HepG2 (cell line): ENCODE results near the gene SNN. TPM values are rescaled to one million over a fixed set of nuclear protein-coding genes. Genes with fewer than 3 reads are reported as not detected.
A peak's percentile ranks its signal among the peaks of the same experiment; 100 is the strongest.

Experiments used
- ATAC-seq: fragments of 200-7000 bp; cut with Tn5 transposase; 3 replicates; pipeline ENCODE4 v1.9.1; 2020; ENCODE audit warnings: mild to moderate bottlenecking, moderate library complexity
- BruUV-seq: library from RNA; stranded (reverse); fragments of 400-500 nt; replicated peaks from 2 replicates; lab custom pipeline; 2021; lab: Mats Ljungman, UMichigan
- CTCF ChIA-PET: fragments of 300-600 bp; formaldehyde crosslinking; extraction: SDS; loops from one replicate; lab custom pipeline; 2021; ENCODE audit warnings: low total read pairs, inconsistent platforms, low intra/inter-chr PET ratio; lab: Yijun Ruan, JAX
- POLR2A ChIA-PET: fragments of 350-600 bp; sonication (Branson Sonifier 250); formaldehyde crosslinking; loops from one replicate; lab custom pipeline; 2020; ENCODE audit warnings: antibody characterized with exemption, inconsistent platforms; lab: Yijun Ruan, JAX
- DNase-seq: peaks from one replicate; pipeline ENCODE4 v3.0.0-alpha.2; 2015; ENCODE audit warnings: low spot score
- FAIRE-seq: peaks from 3 replicates; lab custom pipeline; 2011; peaks lifted over from hg19 to GRCh38; lab: Jason Lieb, UNC
- H2AFZ ChIP-seq: one replicate; pipeline ENCODE4 v1.6.1; 2011; ENCODE audit warnings: low read length, inconsistent platforms
- H3K27ac ChIP-seq: fragments of 300-600 bp; 3 replicates; pipeline ENCODE4 v1.8.0; 2011; ENCODE audit warnings: mixed run types, mild to moderate bottlenecking, mixed read lengths, low read length, inconsistent platforms; ENCODE audit not compliant: insufficient read depth; ENCODE audit errors: extremely low read length
- H3K27me3 ChIP-seq, 2 experiments: fragments of 200-600 bp in 1 of 2; 2 replicates in 1 of 2; 3 replicates in 1 of 2; pipeline versions ENCODE4 v1.6.0 to v1.8.0; 2011; ENCODE audit warnings: low read length in 2 of 2, mild to moderate bottlenecking in 2 of 2, moderate library complexity in 2 of 2, inconsistent platforms in 1 of 2; ENCODE audit not compliant: insufficient read depth in 2 of 2, control insufficient read depth in 1 of 2
- H3K36me3 ChIP-seq, 2 experiments: fragments of 200-600 bp in 1 of 2; replicated peaks in 1 of 2; 2 replicates in 1 of 2; 3 replicates in 1 of 2; pipeline versions ENCODE4 v1.5.1 to v1.8.0; 2011; ENCODE audit warnings: low read length in 2 of 2, inconsistent platforms in 1 of 2; ENCODE audit not compliant: insufficient read depth in 2 of 2, control insufficient read depth in 1 of 2
- H3K4me1 ChIP-seq: 2 replicates; pipeline ENCODE4 v1.5.1; 2012; ENCODE audit warnings: low read length, inconsistent platforms; ENCODE audit not compliant: insufficient read depth
- H3K4me2 ChIP-seq: 2 replicates; pipeline ENCODE4 v1.6.0; 2011; ENCODE audit warnings: low read depth, low read length, inconsistent platforms
- H3K4me3 ChIP-seq, 3 experiments: fragments of 200-600 bp in 1 of 3; sonication (generic), shearing (Covaris generic) in 1 of 3; replicated peaks in 1 of 3; 2 replicates each; pipeline ENCODE4 v1.5.1; 2011 to 2016; ENCODE audit warnings: low read length in 3 of 3, inconsistent platforms in 2 of 3, low read depth in 2 of 3, mild to moderate bottlenecking in 2 of 3, control low read depth in 1 of 3, mixed read lengths in 1 of 3; ENCODE audit not compliant: insufficient read depth in 1 of 3
- H3K79me2 ChIP-seq: one replicate; pipeline ENCODE4 v1.6.1; 2011; ENCODE audit warnings: low read length, inconsistent platforms; ENCODE audit not compliant: insufficient read depth
- H3K9ac ChIP-seq: 2 replicates; pipeline ENCODE4 v1.6.0; 2011; ENCODE audit warnings: mild to moderate bottlenecking, low read depth, low read length, inconsistent platforms; ENCODE audit not compliant: insufficient read depth
- H3K9me3 ChIP-seq: 2 replicates; pipeline ENCODE4 v1.5.1; 2012; ENCODE audit warnings: mild to moderate bottlenecking, low read length
- H4K20me1 ChIP-seq: 2 replicates; pipeline ENCODE4 v1.6.0; 2011; ENCODE audit warnings: inconsistent platforms, mild to moderate bottlenecking, low read length, moderate library complexity; ENCODE audit not compliant: insufficient read depth
- FOSL2 ChIP-seq: sonication (generic); formaldehyde crosslinking; IDR thresholded peaks from 2 replicates; pipeline ENCODE4 v1.4.0; 2020; ENCODE audit warnings: missing genetic modification reagents
- GZF1 ChIP-seq: sonication (generic); formaldehyde crosslinking; IDR thresholded peaks from 2 replicates; pipeline ENCODE4 v1.5.1; 2020; ENCODE audit warnings: mild to moderate bottlenecking, missing genetic modification reagents
- HES4 ChIP-seq: sonication (generic); formaldehyde crosslinking; IDR thresholded peaks from 2 replicates; pipeline ENCODE4 v1.9.0; 2021; ENCODE audit warnings: mild to moderate bottlenecking, missing genetic modification reagents, borderline replicate concordance
- ISX ChIP-seq: sonication (generic); formaldehyde crosslinking; conservative IDR thresholded peaks from 2 replicates; pipeline ENCODE4 v1.5.0; 2020; ENCODE audit warnings: missing genetic modification reagents
- MYNN ChIP-seq: sonication (generic); formaldehyde crosslinking; IDR thresholded peaks from 2 replicates; pipeline ENCODE4 v1.4.0; 2020; ENCODE audit warnings: mild to moderate bottlenecking, low read depth, missing genetic modification reagents
- NRL ChIP-seq: sonication (generic); formaldehyde crosslinking; IDR thresholded peaks from 2 replicates; pipeline ENCODE4 v1.5.0; 2020; ENCODE audit warnings: missing genetic modification reagents, mild to moderate bottlenecking, moderate library complexity, borderline replicate concordance
- RBM39 ChIP-seq: fragments of 200-400 bp; formaldehyde crosslinking; IDR thresholded peaks from one replicate; pipeline ENCODE4 v1.6.1; 2018; ENCODE audit warnings: antibody characterized with exemption, mild to moderate bottlenecking, low read depth, low read length; ENCODE audit not compliant: poor library complexity, severe bottlenecking
- SIN3B ChIP-seq: fragments of 150-350 bp; IDR thresholded peaks from 2 replicates; pipeline ENCODE4 v1.6.1; 2014; ENCODE audit warnings: low read length
- SP2 ChIP-seq: sonication (generic); formaldehyde crosslinking; IDR thresholded peaks from 2 replicates; pipeline ENCODE4 v1.5.1; 2020; ENCODE audit warnings: mild to moderate bottlenecking, missing genetic modification reagents
- TIGD3 ChIP-seq: sonication (generic); formaldehyde crosslinking; IDR thresholded peaks from 2 replicates; pipeline ENCODE4 v1.5.1; 2020; ENCODE audit warnings: mild to moderate bottlenecking, missing genetic modification reagents, borderline replicate concordance
- TP53 ChIP-seq: sonication (generic); formaldehyde crosslinking; conservative IDR thresholded peaks from 2 replicates; pipeline ENCODE4 v1.4.0; 2020; ENCODE audit warnings: missing genetic modification reagents
- ZNF12 ChIP-seq: sonication (generic); formaldehyde crosslinking; IDR thresholded peaks from 2 replicates; pipeline ENCODE4 v1.5.0; 2020; ENCODE audit warnings: missing genetic modification reagents
- ZNF44 ChIP-seq: sonication (generic); formaldehyde crosslinking; IDR thresholded peaks from 2 replicates; pipeline ENCODE4 v1.5.1; 2020; ENCODE audit warnings: mild to moderate bottlenecking, missing genetic modification reagents
- ZNF570 ChIP-seq: sonication (generic); formaldehyde crosslinking; IDR thresholded peaks from 2 replicates; pipeline ENCODE4 v1.4.0; 2020; ENCODE audit warnings: mild to moderate bottlenecking, missing genetic modification reagents, borderline replicate concordance
- WGBS: methylation state at CpG from one replicate; pipeline ENCODE4 v1.1.6; 2017; ENCODE audit warnings: low lambda C conversion rate; 5-methylcytosine and 5-hydroxymethylcytosine counted together
- in situ Hi-C: cut with HindIII; loops from 2 replicates; pipeline ENCODE4 v1.10.0; 2017; ENCODE audit warnings: low pct_unique_long_range_greater_than_20kb; ENCODE audit not compliant: extremely low pct_ligation_motif_present
- intact Hi-C: fragments of 100-400 bp; cut with micrococcal nuclease; formaldehyde crosslinking; loops from one replicate; pipeline ENCODE4 v1.10.0; 2022; ENCODE audit not compliant: unreplicated experiment
- polyA plus RNA-seq, 8 experiments: library from polyadenylated mRNA; depleted of rRNA in 3 of 8; stranded (reverse) in 7 of 8; unstranded in 1 of 8; fragments of >200 nt; fragmentation: Illumina TruSeq in 4 of 8; extraction: Trizol in 4 of 8; gene quantifications; 2 replicates each; pipeline versions ENCODE4 v1.2.1 to v1.2.3, GENCODE V29; 2011 to 2016; ENCODE audit warnings: low read depth in 4 of 8, missing spikeins in 1 of 8, mixed read lengths in 1 of 8; ENCODE audit not compliant: insufficient read depth in 1 of 8
- total RNA-seq, 5 experiments: library from RNA; depleted of rRNA; stranded (reverse); fragments of >200 nt; fragmentation: Illumina TruSeq; extraction: Trizol; gene quantifications; 2 replicates each; pipeline ENCODE4 v1.2.3, GENCODE V29; 2016; ENCODE audit warnings: low read depth in 1 of 5
- TF ChIP-seq, protein P1 (sequence below): sonication (generic); formaldehyde crosslinking; IDR thresholded peaks from 2 replicates; pipeline ENCODE4 v1.5.0; 2020; ENCODE audit warnings: mild to moderate bottlenecking, missing genetic modification reagents
- TF ChIP-seq, protein P2 (sequence below): sonication (generic); formaldehyde crosslinking; IDR thresholded peaks from 2 replicates; pipeline ENCODE4; 2020; ENCODE audit warnings: missing genetic modification reagents, mild to moderate bottlenecking, borderline replicate concordance

The SNN gene
- total and polyA plus RNA-seq, 2 of the 13 experiments (the other 11 are each of a cell fraction or from before 2014, with no cell fraction given), result 5.2 to 8.4 TPM

- TF ChIP-seq RBM39 (peak; percentile 13), NRL (CRISPR knock-in tag) (0 out of 2 replicates have a peak, but pooled peaks have one; percentile 9), FOSL2 (peak; percentile 21; the same call in 1 of the 2 replicates), SP2 (CRISPR knock-in tag) (no peak), ZNF12 (CRISPR knock-in tag) (no peak)
Measured at GRCh38 chr16:11630046-11630767, 38.0 kb upstream of the SNN start (continued).

GRCh38 chr16:11630768-11631056 lies 37.5 kb upstream of the SNN start:
- Histone ChIP-seq H3K79me2 (no peaks in the 10 kb centered on the region), H3K27me3 (peaks cover 0 to 7% of the 10 kb centered on the region in 2 experiments; a peak in 1 of 5 replicates), H2AFZ (no peak overlapping the region), H3K27ac (no peak overlapping the region), H3K4me1 (peaks cover 65% of the 10 kb centered on the region), H3K9ac (no peak overlapping the region), H4K20me1 (no peaks in the 10 kb centered on the region), H3K4me2 (peak overlapping the region; percentile 67), H3K9me3 (no peaks in the 10 kb centered on the region), H3K4me3 (no peak overlapping the region), H3K36me3 (no peaks in the 10 kb centered on the region)
- CTCF ChIA-PET, result interaction anchor here (1.2 kb wide), 1 partner anchor 99 kb away, joined by 3 read pairs; no protein-coding TSS in a partner anchor
- BruUV-seq, result no TSS peak
- in situ Hi-C loops, result no loop called here
- FAIRE-seq (no peak), DNase-seq (no peak), ATAC-seq (peak; percentile 16)
- intact Hi-C loops, result loop anchor here (2.0 kb wide), 1 partner anchor 36 kb away; no protein-coding TSS in a partner anchor
- 10% methylated on average over 6 of the region's 6 CpGs for WGBS
- POLR2A ChIA-PET, result interaction anchor here (0.9 to 2.5 kb wide), 8 partner anchors 9 to 113 kb away, joined by 3 to 10 read pairs (median 4); partner anchors contain the start of genes LITAF and TXNDC11
- no peak for TF ChIP-seq MYNN (CRISPR knock-in tag)
- no peak for TF ChIP-seq HES4 (CRISPR knock-in tag)
- TF ChIP-seq, protein P1, sequence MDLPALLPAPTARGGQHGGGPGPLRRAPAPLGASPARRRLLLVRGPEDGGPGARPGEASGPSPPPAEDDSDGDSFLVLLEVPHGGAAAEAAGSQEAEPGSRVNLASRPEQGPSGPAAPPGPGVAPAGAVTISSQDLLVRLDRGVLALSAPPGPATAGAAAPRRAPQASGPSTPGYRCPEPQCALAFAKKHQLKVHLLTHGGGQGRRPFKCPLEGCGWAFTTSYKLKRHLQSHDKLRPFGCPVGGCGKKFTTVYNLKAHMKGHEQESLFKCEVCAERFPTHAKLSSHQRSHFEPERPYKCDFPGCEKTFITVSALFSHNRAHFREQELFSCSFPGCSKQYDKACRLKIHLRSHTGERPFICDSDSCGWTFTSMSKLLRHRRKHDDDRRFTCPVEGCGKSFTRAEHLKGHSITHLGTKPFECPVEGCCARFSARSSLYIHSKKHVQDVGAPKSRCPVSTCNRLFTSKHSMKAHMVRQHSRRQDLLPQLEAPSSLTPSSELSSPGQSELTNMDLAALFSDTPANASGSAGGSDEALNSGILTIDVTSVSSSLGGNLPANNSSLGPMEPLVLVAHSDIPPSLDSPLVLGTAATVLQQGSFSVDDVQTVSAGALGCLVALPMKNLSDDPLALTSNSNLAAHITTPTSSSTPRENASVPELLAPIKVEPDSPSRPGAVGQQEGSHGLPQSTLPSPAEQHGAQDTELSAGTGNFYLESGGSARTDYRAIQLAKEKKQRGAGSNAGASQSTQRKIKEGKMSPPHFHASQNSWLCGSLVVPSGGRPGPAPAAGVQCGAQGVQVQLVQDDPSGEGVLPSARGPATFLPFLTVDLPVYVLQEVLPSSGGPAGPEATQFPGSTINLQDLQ, result peak; percentile 38; the same call in 1 of the 2 replicates
- TF ChIP-seq SIN3B, result no peak
- TF ChIP-seq ZNF44 (CRISPR knock-in tag), result no peak
- TF ChIP-seq TP53 (CRISPR knock-in tag), result no peak
- no peak for TF ChIP-seq GZF1 (CRISPR knock-in tag)
- no peak for TF ChIP-seq ZNF570
- no peak for TF ChIP-seq ISX (CRISPR knock-in tag)
- TF ChIP-seq, protein P2, sequence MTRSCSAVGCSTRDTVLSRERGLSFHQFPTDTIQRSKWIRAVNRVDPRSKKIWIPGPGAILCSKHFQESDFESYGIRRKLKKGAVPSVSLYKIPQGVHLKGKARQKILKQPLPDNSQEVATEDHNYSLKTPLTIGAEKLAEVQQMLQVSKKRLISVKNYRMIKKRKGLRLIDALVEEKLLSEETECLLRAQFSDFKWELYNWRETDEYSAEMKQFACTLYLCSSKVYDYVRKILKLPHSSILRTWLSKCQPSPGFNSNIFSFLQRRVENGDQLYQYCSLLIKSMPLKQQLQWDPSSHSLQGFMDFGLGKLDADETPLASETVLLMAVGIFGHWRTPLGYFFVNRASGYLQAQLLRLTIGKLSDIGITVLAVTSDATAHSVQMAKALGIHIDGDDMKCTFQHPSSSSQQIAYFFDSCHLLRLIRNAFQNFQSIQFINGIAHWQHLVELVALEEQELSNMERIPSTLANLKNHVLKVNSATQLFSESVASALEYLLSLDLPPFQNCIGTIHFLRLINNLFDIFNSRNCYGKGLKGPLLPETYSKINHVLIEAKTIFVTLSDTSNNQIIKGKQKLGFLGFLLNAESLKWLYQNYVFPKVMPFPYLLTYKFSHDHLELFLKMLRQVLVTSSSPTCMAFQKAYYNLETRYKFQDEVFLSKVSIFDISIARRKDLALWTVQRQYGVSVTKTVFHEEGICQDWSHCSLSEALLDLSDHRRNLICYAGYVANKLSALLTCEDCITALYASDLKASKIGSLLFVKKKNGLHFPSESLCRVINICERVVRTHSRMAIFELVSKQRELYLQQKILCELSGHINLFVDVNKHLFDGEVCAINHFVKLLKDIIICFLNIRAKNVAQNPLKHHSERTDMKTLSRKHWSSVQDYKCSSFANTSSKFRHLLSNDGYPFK (CRISPR knock-in tag), result no peak; the same call in 1 of the 2 replicates
- TF ChIP-seq TIGD3, result no peak
